Naive thymus-derived CD4-positive, alpha-beta T cell (primary cell): Measurements from ENCODE around the gene BTN1A1. TPM values are rescaled to one million over a fixed set of nuclear protein-coding genes. Genes with fewer than 3 reads are reported as not detected.

Source experiments
- polyA plus RNA-seq, 2 donors: library from polyadenylated mRNA; unstranded; fragments of 300-500 nt; fragmentation: Illumina TruSeq; gene quantifications; one replicate each; pipeline ENCODE4 v1.2.3, GENCODE V29; 2021
- total RNA-seq, 6 experiments: library from RNA in 5 of 6; stranded (reverse) in 5 of 6; gene quantifications; 1 replicate in 5 of 6; 2 replicates in 1 of 6; pipeline ENCODE4 v1.2.3 and lab custom pipeline; 2021 to 2026

Gene BTN1A1
- total and polyA plus RNA-seq, 7 experiments from 2014 or later = not detected

Other genes starting within 250 kb of the BTN1A1 start
- 100 to 1,000 TPM; 131 to 274 (median 180) TPM for gene BTN3A2, start 135.1 kb upstream of the BTN1A1 start, total RNA-seq
- gene BTN3A2, start 135.1 kb upstream of the BTN1A1 start, polyA plus RNA-seq = 100 to 1,000 TPM; 113 to 142 TPM
- 10 to 100 TPM; 19.8 to 22.3 (median 20.2) TPM for gene BTN2A2, start 117.2 kb upstream of the BTN1A1 start, total RNA-seq
- 1 to 10 TPM; 3.4 to 4.4 TPM for gene BTN2A2, start 117.2 kb upstream of the BTN1A1 start, polyA plus RNA-seq
- 100 to 1,000 TPM; 122 to 242 (median 235) TPM for gene BTN3A1, start 98.0 kb upstream of the BTN1A1 start, total RNA-seq
- gene BTN3A1, start 98.0 kb upstream of the BTN1A1 start, polyA plus RNA-seq = 10 to 100 TPM; 41.5 to 64.6 TPM
- gene BTN3A3, start 59.8 kb upstream of the BTN1A1 start, total RNA-seq = 100 to 1,000 TPM in 3 of 5 experiments, 10 to 100 TPM in 2; 79.1 to 183 (median 119) TPM
- gene BTN3A3, start 59.8 kb upstream of the BTN1A1 start, polyA plus RNA-seq = 10 to 100 TPM; 71.4 to 96.2 TPM
- gene BTN2A1, start 42.3 kb upstream of the BTN1A1 start, total RNA-seq = 10 to 100 TPM; 29.0 to 54.6 (median 37.2) TPM
- gene BTN2A1, start 42.3 kb upstream of the BTN1A1 start, polyA plus RNA-seq = 10 to 100 TPM in 1 of 2 donors, 1 to 10 TPM in 1; 9.7 to 13.1 TPM
- 10 to 100 TPM; 37.6 to 96.0 (median 81.7) TPM for gene HMGN4, start 38.1 kb downstream of the BTN1A1 start, total RNA-seq
- gene HMGN4, start 38.1 kb downstream of the BTN1A1 start, polyA plus RNA-seq = 100 to 1,000 TPM; 122 to 154 TPM
- gene ABT1, start 96.7 kb downstream of the BTN1A1 start, total RNA-seq = 10 to 100 TPM; 23.3 to 37.5 (median 35.0) TPM
- 10 to 100 TPM; 39.4 to 44.8 TPM for gene ABT1, start 96.7 kb downstream of the BTN1A1 start, polyA plus RNA-seq
- 10 to 100 TPM in 3 of 5 experiments, 1 to 10 TPM in 2; 5.3 to 23.1 (median 15.4) TPM for gene ZNF322, start 159.4 kb downstream of the BTN1A1 start, total RNA-seq
- gene ZNF322, start 159.4 kb downstream of the BTN1A1 start, polyA plus RNA-seq = 1 to 10 TPM; 5.1 to 7.1 TPM